ENCODE data around the gene ACCS.

The ACCS gene

DNA sequence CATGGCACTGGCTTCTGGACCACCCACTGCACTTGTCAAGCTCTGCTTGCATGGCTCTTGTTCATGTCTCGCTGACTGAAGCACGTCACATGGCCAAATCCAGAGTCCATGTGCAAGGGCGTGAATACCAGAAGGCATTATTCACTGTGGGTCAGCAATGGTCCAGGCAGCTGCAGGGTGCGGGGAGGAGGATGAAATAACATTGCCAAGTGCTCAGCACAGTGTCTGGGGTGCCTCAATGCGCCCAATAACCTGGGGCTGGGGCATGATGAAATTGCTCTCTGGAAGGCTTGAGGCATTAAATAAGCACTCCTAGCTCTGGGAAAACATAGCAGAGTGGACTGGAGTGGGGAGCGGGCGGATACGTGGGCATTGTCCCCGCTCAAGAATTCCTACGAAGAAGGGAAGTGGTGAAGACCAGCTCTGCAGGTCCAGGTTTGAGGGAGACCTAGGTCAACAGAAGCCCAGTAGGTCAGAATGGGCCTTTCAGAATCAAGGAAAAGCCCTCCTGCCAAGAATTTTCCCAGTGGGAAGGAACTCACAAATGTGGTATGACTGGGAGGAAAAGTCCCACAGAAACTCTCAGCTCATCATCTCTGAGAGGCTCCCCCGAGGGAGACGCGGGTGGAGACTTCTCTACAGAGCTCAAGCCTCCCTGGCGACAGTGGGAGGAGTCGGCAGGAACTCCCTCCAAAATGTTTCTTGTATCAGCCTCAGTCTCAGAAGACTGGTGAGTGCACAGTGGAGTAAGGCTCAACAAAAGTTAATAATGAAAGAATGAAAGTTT lies 33.6 kb upstream of the ACCS start:
- TF ChIP-seq, protein P1, sequence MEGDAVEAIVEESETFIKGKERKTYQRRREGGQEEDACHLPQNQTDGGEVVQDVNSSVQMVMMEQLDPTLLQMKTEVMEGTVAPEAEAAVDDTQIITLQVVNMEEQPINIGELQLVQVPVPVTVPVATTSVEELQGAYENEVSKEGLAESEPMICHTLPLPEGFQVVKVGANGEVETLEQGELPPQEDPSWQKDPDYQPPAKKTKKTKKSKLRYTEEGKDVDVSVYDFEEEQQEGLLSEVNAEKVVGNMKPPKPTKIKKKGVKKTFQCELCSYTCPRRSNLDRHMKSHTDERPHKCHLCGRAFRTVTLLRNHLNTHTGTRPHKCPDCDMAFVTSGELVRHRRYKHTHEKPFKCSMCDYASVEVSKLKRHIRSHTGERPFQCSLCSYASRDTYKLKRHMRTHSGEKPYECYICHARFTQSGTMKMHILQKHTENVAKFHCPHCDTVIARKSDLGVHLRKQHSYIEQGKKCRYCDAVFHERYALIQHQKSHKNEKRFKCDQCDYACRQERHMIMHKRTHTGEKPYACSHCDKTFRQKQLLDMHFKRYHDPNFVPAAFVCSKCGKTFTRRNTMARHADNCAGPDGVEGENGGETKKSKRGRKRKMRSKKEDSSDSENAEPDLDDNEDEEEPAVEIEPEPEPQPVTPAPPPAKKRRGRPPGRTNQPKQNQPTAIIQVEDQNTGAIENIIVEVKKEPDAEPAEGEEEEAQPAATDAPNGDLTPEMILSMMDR (conservative IDR thresholded peaks at IDR 0.05; ENCODE audit: low read length): no peak

DNA sequence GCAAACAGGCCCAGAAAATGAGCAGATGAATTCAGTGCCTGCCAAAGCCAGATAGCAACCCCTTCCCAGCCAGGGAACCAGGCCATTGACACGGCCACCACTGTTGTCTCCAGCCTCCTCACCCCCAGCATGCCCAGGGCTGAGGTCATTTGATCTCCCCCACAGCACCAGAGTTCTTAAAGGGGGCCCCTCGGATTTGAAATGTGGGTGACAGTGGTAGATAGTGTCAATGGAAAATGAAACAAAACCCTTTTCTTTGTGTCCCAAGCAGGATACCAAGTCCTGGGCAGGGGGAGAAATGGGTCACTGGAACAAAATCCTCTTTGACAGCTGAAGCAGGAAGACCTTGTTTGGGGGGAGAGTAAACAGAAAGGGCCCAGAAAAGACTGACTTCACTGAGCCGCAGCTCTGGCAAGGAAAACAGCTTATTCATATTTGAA lies 32.6 kb upstream of the ACCS start:
- no peak overlapping the region for H3K4me3 ChIP-seq (ENCODE audit: low read length)
- TF ChIP-seq, protein P1 (conservative IDR thresholded peaks at IDR 0.05; ENCODE audit: low read length): no peak
- DNase-seq (ENCODE audit: low read depth): no peak

More for the DNA sequence above, 33.6 kb upstream of the ACCS start:
- peak; percentile 76 for DNase-seq (ENCODE audit: low read depth)
- no peak overlapping the region for H3K4me3 ChIP-seq (ENCODE audit: low read length)

DNA sequence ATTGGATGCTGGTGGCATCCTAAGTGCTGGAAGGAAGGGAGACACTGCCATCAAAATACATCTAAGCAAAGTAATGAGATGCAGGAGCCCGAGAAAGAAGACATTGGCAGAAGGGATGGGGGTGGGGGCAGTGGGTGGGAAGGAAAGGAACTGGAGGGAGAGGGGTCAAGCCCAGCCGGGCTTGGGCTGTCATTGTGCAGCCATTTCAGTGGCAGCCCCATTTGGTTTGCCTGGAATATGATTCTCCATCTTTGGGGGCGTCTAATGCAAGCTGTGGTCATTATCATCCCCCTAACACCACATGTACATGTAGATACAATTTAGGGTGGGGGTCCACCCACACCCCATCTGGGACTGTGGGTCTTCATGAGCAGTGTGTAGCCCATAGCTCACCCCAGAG lies 32.2 kb upstream of the ACCS start:
- no peak for DNase-seq (ENCODE audit: low read depth)
- TF ChIP-seq, protein P1 (conservative IDR thresholded peaks at IDR 0.05; ENCODE audit: low read length): no peak

DNA sequence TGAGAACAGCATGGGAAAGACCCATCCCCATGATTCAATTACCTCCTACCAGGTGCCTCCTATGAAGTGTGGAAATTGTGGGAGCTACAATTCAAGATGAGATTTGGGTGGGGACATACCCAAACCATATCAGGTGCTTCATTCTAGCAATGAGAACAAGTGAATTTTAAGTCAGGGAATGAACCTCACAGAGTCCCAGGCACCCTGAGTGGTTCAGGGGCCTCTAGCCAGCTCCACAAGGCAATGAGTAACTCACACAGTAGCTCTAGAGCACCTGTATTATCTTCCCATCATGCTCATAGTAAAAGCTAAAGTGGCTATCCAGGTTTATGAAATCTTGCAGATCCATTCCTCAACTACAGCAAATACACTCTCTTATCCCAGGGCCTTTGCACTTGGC lies 31.4 kb upstream of the ACCS start:
- no peak overlapping the region for H3K4me3 ChIP-seq (ENCODE audit: low read length)
- DNase-seq (ENCODE audit: low read depth): no peak
- TF ChIP-seq, protein P1 (conservative IDR thresholded peaks at IDR 0.05; ENCODE audit: low read length): no peak

More for the DNA sequence above, 32.2 kb upstream of the ACCS start:
- H3K4me3 ChIP-seq (ENCODE audit: low read length): no peak overlapping the region

DNA sequence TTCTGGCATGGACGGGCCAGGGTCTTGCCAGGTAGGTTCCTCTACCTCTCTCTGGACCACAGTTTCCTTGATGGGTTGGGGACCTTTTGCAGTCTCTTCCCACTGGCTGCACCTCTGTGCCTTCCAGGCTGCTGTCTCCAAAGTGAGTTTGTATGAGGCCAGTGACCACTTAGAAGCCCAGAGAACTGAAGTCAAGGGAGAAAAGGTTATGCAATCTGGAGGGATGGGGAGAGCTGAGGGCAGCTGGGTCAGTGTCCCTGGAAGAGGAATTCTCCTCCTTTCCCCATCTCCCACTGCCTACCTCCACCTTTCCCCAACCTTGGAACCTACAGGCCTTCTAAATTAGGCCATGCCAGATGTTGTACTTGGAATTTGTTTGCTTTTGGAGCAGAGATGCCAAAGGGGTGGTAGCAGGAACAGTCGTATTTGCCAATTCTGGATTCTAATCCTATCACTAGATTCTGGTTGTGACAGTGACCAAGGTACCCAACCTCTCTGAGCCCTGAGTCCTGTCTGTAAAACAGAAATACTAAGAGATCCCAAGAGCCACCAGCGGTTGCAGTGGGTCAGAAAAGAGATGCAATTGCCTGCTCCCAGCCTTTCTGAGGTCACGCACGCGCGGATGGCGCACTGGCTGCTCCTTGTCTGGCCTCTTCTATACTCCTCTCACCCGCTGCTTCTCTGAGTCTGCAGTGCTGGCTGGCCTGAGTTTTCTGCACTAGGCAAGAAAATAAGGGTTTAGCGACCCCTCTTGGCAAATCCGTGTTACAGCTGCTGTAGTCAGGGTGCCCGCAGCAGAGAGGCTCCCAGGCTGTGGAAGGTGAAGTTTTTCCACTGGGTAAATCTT lies 29.0 kb upstream of the ACCS start:
- H3K4me3 ChIP-seq (ENCODE audit: low read length): no peak overlapping the region
- DNase-seq (ENCODE audit: low read depth): peak; percentile 87
- TF ChIP-seq, protein P1 (conservative IDR thresholded peaks at IDR 0.05; ENCODE audit: low read length): peak; percentile 93

DNA sequence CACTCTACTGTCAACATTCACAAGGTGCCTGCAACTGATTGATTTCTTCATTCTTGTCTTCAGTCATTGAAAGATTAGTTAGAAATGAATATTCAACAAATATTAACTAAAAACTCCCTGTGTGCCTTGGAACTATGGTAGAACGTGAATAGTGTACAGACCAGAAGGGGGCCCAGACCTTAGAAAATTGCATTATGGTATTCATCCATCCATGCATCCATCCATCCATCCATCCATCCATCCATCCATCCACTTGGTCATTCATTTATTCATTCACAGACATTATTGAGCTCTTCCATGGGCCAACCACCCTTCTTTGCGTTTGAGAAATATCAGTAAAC lies 28.4 kb upstream of the ACCS start:
- no peak for DNase-seq (ENCODE audit: low read depth)
- TF ChIP-seq, protein P1 (conservative IDR thresholded peaks at IDR 0.05; ENCODE audit: low read length): no peak
- H3K4me3 ChIP-seq (ENCODE audit: low read length): no peak overlapping the region
